ENCODE results near the gene KCNIP2.

The KCNIP2 gene

GRCh38 chr10:101831169-101831811 lies 12.3 kb downstream of the KCNIP2 start:
- DNase-seq: no peak
- in situ Hi-C loops (cut with MboI; ENCODE audit: low pct_unique_long_range_greater_than_20kb, low sequenced_read_pairs): no loop called here

GRCh38 chr10:101830322-101831168 lies 13.1 kb downstream of the KCNIP2 start:
- in situ Hi-C loops (cut with MboI; ENCODE audit: low pct_unique_long_range_greater_than_20kb, low sequenced_read_pairs): no loop called here
- DNase-seq: peak; percentile 87

GRCh38 chr10:101829561-101830315 lies 13.9 kb downstream of the KCNIP2 start:
- in situ Hi-C loops (cut with MboI; ENCODE audit: low pct_unique_long_range_greater_than_20kb, low sequenced_read_pairs): no loop called here
- DNase-seq: no peak

GRCh38 chr10:101828766-101829551 lies 14.6 kb downstream of the KCNIP2 start:
- in situ Hi-C loops (cut with MboI; ENCODE audit: low pct_unique_long_range_greater_than_20kb, low sequenced_read_pairs): no loop called here
- no peak for DNase-seq

- in situ Hi-C loops (cut with MboI; ENCODE audit: low pct_unique_long_range_greater_than_20kb, low sequenced_read_pairs): no loop called here
- no peak for DNase-seq
Observed at GRCh38 chr10:101827919-101828600, 15.5 kb downstream of the KCNIP2 start.

- in situ Hi-C loops (cut with MboI; ENCODE audit: low pct_unique_long_range_greater_than_20kb, low sequenced_read_pairs): no loop called here
- no peak for DNase-seq
Observed at GRCh38 chr10:101826852-101827434, 16.7 kb downstream of the KCNIP2 start.

- in situ Hi-C loops (cut with MboI; ENCODE audit: low pct_unique_long_range_greater_than_20kb, low sequenced_read_pairs): no loop called here
Observed at GRCh38 chr10:101824736-101825135, 18.9 kb downstream of the KCNIP2 start.

GRCh38 chr10:101818872-101819633 lies 24.5 kb downstream of the KCNIP2 start:
- in situ Hi-C loops (cut with MboI; ENCODE audit: low pct_unique_long_range_greater_than_20kb, low sequenced_read_pairs): no loop called here
- DNase-seq: no peak

More at GRCh38 chr10:101824736-101825135, 18.9 kb downstream of the KCNIP2 start:
- no peak for DNase-seq

- in situ Hi-C loops (cut with MboI; ENCODE audit: low pct_unique_long_range_greater_than_20kb, low sequenced_read_pairs): no loop called here
Observed at GRCh38 chr10:101818119-101818871, 25.3 kb downstream of the KCNIP2 start, which contains the start of gene OGA. Gene OGA (minus strand): TSS chr10:101818444. CDS start chr10:101818022, 422 bp downstream.

GRCh38 chr10:101817337-101818118 lies 26.1 kb downstream of the KCNIP2 start:
- DNase-seq: peak; percentile 82
- in situ Hi-C loops (cut with MboI; ENCODE audit: low pct_unique_long_range_greater_than_20kb, low sequenced_read_pairs): no loop called here

More at GRCh38 chr10:101818119-101818871, 25.3 kb downstream of the KCNIP2 start, which contains the start of gene OGA:
- peak; percentile 100 for DNase-seq

GRCh38 chr10:101816913-101817336 lies 26.7 kb downstream of the KCNIP2 start:
- no peak for DNase-seq
- in situ Hi-C loops (cut with MboI; ENCODE audit: low pct_unique_long_range_greater_than_20kb, low sequenced_read_pairs): no loop called here

GRCh38 chr10:101816376-101816775 lies 27.2 kb downstream of the KCNIP2 start:
- DNase-seq: no peak
- in situ Hi-C loops (cut with MboI; ENCODE audit: low pct_unique_long_range_greater_than_20kb, low sequenced_read_pairs): no loop called here

GRCh38 chr10:101814466-101815071 lies 29.0 kb downstream of the KCNIP2 start:
- no peak for DNase-seq
- in situ Hi-C loops (cut with MboI; ENCODE audit: low pct_unique_long_range_greater_than_20kb, low sequenced_read_pairs): no loop called here

- no peak for DNase-seq
- in situ Hi-C loops (cut with MboI; ENCODE audit: low pct_unique_long_range_greater_than_20kb, low sequenced_read_pairs): no loop called here
Observed at GRCh38 chr10:101812606-101813005, 31.0 kb downstream of the KCNIP2 start.

- DNase-seq: no peak
- in situ Hi-C loops (cut with MboI; ENCODE audit: low pct_unique_long_range_greater_than_20kb, low sequenced_read_pairs): no loop called here
Observed at GRCh38 chr10:101807158-101807557, 36.4 kb downstream of the KCNIP2 start.

GRCh38 chr10:101803511-101803910 lies 40.1 kb downstream of the KCNIP2 start:
- in situ Hi-C loops (cut with MboI; ENCODE audit: low pct_unique_long_range_greater_than_20kb, low sequenced_read_pairs): no loop called here
- DNase-seq: no peak

Data from KBM-7 (cell line).